Tibial nerve (tissue), 3 donors: ENCODE results near the gene FNDC5.

Source experiments
- POLR2A ChIP-seq, 2 donors: fragments of 450-650 bp; IDR thresholded peaks; one replicate each; pipeline ENCODE4 v1.6.1; 2017; ENCODE audit warnings: antibody characterized with exemption in 2 of 2, mild to moderate bottlenecking in 2 of 2, moderate library complexity in 2 of 2
- TF ChIP-seq, protein P1 (sequence below), 5 experiments: fragments of 200-600 bp in 3 of 5; fragments of 450-650 bp in 2 of 5; sonication (generic) in 3 of 5; IDR thresholded peaks; one replicate each; pipeline ENCODE4 v1.5.1; 2016 to 2019; ENCODE audit warnings: antibody characterized with exemption in 5 of 5, mild to moderate bottlenecking in 3 of 5, moderate library complexity in 2 of 5

DNA sequence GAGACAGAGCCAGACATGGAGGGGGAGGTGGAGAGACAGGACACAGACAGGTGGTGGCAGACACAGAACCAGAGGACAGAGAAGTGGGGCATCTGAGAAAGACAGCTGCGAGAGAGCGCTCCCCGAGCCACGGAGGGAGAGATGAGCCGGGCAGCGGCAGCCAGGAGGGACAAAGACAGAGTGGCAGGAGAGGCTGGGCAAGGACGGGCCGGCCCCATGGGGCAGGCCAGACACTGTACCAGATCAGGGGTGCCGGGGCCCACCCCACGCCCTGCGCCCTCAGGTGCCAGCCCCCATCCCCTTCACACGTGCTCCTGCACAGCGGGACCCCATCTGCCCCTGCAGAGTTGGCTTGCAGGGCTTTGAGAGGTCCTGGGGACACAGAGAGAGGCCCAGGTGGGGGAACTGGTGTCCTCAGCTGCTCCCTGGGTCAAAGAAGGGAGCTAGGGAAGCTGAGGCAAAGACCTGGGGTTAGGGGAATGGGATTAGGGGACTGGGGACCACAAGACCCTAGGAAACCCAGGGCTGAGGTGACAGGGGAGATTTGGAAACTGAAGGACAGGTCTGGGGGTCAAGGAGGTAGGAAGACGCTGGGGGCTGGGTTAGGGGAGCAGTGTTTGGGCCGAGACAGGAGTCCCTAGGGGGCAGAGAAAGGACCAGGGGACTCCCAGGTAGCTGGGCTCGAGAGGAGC, 643 bp downstream of the FNDC5 start:
- TF ChIP-seq, protein P1, sequence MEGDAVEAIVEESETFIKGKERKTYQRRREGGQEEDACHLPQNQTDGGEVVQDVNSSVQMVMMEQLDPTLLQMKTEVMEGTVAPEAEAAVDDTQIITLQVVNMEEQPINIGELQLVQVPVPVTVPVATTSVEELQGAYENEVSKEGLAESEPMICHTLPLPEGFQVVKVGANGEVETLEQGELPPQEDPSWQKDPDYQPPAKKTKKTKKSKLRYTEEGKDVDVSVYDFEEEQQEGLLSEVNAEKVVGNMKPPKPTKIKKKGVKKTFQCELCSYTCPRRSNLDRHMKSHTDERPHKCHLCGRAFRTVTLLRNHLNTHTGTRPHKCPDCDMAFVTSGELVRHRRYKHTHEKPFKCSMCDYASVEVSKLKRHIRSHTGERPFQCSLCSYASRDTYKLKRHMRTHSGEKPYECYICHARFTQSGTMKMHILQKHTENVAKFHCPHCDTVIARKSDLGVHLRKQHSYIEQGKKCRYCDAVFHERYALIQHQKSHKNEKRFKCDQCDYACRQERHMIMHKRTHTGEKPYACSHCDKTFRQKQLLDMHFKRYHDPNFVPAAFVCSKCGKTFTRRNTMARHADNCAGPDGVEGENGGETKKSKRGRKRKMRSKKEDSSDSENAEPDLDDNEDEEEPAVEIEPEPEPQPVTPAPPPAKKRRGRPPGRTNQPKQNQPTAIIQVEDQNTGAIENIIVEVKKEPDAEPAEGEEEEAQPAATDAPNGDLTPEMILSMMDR (IDR thresholded peaks at IDR 0.05), result no peak
- no peak for TF ChIP-seq POLR2A (IDR thresholded peaks at IDR 0.05)
